K562 (cell line): Measurements from ENCODE around the gene CHCHD10. TPM values are rescaled to one million over a fixed set of nuclear protein-coding genes. Genes with fewer than 3 reads are reported as not detected.

Source experiments
- ASH1L ChIP-seq: fragments of 450-650 bp; IDR thresholded peaks from 2 replicates; pipeline ENCODE4 v1.6.1; 2018; ENCODE audit warnings: borderline replicate concordance, mild to moderate bottlenecking, low read depth; ENCODE audit not compliant: partially characterized antibody
- CCAR2 ChIP-seq: fragments of 200-400 bp; formaldehyde crosslinking; IDR thresholded peaks from 2 replicates; pipeline ENCODE4 v1.6.1; 2017; ENCODE audit warnings: mild to moderate bottlenecking, low read depth, low read length
- ETV5 ChIP-seq: sonication (generic); formaldehyde crosslinking; IDR thresholded peaks from 2 replicates; pipeline ENCODE4 v1.4.0; 2020; ENCODE audit warnings: low read depth, mild to moderate bottlenecking, missing genetic modification reagents
- GTF2A2 ChIP-seq: IDR thresholded peaks from 2 replicates; pipeline ENCODE4 v1.6.1; 2016; ENCODE audit warnings: mild to moderate bottlenecking, missing genetic modification characterization, missing compliant biosample characterization
- POLR2G ChIP-seq: fragments of 200-400 bp; formaldehyde crosslinking; IDR thresholded peaks from 2 replicates; pipeline ENCODE4 v1.6.1; 2017; ENCODE audit warnings: low read depth, mild to moderate bottlenecking, antibody characterized with exemption, low read length, moderate library complexity
- ZNF644 ChIP-seq: fragments of 200-800 bp; sonication (Bioruptor generic); IDR thresholded peaks from 2 replicates; pipeline ENCODE4 v1.6.1; 2016; ENCODE audit warnings: low read depth, missing genetic modification characterization, missing compliant biosample characterization
- ZNF699 ChIP-seq: fragments of 250-450 bp; sonication (Bioruptor Pico); IDR thresholded peaks from 2 replicates; pipeline ENCODE4 v1.8.0; 2021; ENCODE audit warnings: mild to moderate bottlenecking, moderate library complexity; ENCODE audit not compliant: insufficient replicate concordance
- polyA plus RNA-seq, 8 experiments: library from polyadenylated mRNA; depleted of rRNA in 4 of 8; stranded (reverse) in 5 of 8; unstranded in 3 of 8; fragments of >200 nt; fragmentation: Nextera tagmentation in 2 of 8; fragmentation: Illumina TruSeq in 1 of 8; extraction: Ambion mirVana in 2 of 8; extraction: Trizol in 1 of 8; gene quantifications; 2 replicates each; pipeline versions ENCODE4 v1.2.1 to v1.2.3, GENCODE V29; 2011 to 2014; ENCODE audit warnings: inconsistent platforms in 1 of 8, missing spikeins in 1 of 8
- total RNA-seq, 7 experiments: library from RNA; depleted of rRNA in 6 of 7; stranded (reverse); fragments of >200 nt in 6 of 7; fragmentation: Illumina TruSeq in 2 of 7; extraction: Trizol in 2 of 7; gene quantifications; 2 replicates each; pipeline versions ENCODE4 v1.2.1 to v1.2.3, GENCODE V29; 2011 to 2021; ENCODE audit warnings: low replicate concordance in 1 of 7
- TF ChIP-seq, protein P1 (sequence below): fragments of 450-650 bp; IDR thresholded peaks from 2 replicates; pipeline ENCODE4 v1.6.1; 2016; ENCODE audit warnings: mild to moderate bottlenecking, moderate library complexity
- TF ChIP-seq, protein P2 (sequence below): IDR thresholded peaks from 3 replicates; pipeline ENCODE4 v1.6.1; 2011; ENCODE audit warnings: borderline replicate concordance, mild to moderate bottlenecking, moderate library complexity; ENCODE audit not compliant: insufficient read length; ENCODE audit errors: extremely low read depth
- TF ChIP-seq, protein P3 (sequence below): fragments of 450-650 bp; IDR thresholded peaks from one replicate; pipeline ENCODE4 v1.6.1; 2018; ENCODE audit warnings: mild to moderate bottlenecking, moderate library complexity; ENCODE audit not compliant: partially characterized antibody

The CHCHD10 gene
- total and polyA plus RNA-seq, 9 of the 15 experiments (the other 6 are each of a cell fraction or from before 2014, with no cell fraction given), result 15.2 to 292 (median 102) TPM

DNA sequence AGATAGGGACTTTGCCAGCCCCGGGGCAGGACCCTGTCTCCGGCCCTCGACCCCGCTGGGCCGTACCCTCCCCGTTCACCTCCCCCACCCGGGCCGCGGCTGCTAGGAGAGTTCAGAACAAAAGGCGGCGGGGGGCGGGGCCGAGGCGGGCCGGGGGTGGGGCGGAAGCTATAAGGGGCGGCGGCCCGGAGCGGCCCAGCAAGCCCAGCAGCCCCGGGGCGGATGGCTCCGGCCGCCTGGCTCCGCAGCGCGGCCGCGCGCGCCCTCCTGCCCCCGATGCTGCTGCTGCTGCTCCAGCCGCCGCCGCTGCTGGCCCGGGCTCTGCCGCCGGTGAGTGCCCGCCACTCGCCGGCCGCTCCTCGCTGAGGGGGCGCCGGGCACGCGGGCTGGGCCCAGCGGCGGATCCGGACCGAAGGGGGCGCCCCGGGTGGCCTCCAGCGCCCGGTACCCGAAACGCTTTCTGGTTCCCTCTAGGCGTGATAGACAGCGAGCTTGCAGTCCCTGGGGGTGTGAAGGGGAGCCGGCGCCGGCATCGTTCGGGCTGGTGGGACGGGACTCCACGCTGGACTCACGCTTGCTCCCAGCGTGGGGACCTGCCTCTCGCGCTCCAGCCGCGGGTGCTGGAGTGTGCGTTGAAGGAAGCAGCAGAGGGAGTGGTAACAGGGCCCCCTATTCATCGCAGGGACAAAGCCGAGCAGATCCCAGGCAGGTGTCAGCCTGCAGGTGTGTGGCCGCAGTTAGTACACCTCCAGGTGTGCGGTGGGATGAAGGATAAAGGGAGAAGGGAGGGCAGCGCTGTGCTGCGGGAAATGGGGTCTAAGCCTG lies 5.1 kb upstream of the CHCHD10 start, which contains the start of gene MMP11 (continued):
- TF ChIP-seq POLR2G (peak; percentile 80), ZNF699 (CRISPR knock-in tag) (no peak), ETV5 (CRISPR knock-in tag) (no peak), GTF2A2 (tag) (no peak), ZNF644 (no peak), ASH1L (no peak), CCAR2 (no peak)
- TF ChIP-seq, protein P1, sequence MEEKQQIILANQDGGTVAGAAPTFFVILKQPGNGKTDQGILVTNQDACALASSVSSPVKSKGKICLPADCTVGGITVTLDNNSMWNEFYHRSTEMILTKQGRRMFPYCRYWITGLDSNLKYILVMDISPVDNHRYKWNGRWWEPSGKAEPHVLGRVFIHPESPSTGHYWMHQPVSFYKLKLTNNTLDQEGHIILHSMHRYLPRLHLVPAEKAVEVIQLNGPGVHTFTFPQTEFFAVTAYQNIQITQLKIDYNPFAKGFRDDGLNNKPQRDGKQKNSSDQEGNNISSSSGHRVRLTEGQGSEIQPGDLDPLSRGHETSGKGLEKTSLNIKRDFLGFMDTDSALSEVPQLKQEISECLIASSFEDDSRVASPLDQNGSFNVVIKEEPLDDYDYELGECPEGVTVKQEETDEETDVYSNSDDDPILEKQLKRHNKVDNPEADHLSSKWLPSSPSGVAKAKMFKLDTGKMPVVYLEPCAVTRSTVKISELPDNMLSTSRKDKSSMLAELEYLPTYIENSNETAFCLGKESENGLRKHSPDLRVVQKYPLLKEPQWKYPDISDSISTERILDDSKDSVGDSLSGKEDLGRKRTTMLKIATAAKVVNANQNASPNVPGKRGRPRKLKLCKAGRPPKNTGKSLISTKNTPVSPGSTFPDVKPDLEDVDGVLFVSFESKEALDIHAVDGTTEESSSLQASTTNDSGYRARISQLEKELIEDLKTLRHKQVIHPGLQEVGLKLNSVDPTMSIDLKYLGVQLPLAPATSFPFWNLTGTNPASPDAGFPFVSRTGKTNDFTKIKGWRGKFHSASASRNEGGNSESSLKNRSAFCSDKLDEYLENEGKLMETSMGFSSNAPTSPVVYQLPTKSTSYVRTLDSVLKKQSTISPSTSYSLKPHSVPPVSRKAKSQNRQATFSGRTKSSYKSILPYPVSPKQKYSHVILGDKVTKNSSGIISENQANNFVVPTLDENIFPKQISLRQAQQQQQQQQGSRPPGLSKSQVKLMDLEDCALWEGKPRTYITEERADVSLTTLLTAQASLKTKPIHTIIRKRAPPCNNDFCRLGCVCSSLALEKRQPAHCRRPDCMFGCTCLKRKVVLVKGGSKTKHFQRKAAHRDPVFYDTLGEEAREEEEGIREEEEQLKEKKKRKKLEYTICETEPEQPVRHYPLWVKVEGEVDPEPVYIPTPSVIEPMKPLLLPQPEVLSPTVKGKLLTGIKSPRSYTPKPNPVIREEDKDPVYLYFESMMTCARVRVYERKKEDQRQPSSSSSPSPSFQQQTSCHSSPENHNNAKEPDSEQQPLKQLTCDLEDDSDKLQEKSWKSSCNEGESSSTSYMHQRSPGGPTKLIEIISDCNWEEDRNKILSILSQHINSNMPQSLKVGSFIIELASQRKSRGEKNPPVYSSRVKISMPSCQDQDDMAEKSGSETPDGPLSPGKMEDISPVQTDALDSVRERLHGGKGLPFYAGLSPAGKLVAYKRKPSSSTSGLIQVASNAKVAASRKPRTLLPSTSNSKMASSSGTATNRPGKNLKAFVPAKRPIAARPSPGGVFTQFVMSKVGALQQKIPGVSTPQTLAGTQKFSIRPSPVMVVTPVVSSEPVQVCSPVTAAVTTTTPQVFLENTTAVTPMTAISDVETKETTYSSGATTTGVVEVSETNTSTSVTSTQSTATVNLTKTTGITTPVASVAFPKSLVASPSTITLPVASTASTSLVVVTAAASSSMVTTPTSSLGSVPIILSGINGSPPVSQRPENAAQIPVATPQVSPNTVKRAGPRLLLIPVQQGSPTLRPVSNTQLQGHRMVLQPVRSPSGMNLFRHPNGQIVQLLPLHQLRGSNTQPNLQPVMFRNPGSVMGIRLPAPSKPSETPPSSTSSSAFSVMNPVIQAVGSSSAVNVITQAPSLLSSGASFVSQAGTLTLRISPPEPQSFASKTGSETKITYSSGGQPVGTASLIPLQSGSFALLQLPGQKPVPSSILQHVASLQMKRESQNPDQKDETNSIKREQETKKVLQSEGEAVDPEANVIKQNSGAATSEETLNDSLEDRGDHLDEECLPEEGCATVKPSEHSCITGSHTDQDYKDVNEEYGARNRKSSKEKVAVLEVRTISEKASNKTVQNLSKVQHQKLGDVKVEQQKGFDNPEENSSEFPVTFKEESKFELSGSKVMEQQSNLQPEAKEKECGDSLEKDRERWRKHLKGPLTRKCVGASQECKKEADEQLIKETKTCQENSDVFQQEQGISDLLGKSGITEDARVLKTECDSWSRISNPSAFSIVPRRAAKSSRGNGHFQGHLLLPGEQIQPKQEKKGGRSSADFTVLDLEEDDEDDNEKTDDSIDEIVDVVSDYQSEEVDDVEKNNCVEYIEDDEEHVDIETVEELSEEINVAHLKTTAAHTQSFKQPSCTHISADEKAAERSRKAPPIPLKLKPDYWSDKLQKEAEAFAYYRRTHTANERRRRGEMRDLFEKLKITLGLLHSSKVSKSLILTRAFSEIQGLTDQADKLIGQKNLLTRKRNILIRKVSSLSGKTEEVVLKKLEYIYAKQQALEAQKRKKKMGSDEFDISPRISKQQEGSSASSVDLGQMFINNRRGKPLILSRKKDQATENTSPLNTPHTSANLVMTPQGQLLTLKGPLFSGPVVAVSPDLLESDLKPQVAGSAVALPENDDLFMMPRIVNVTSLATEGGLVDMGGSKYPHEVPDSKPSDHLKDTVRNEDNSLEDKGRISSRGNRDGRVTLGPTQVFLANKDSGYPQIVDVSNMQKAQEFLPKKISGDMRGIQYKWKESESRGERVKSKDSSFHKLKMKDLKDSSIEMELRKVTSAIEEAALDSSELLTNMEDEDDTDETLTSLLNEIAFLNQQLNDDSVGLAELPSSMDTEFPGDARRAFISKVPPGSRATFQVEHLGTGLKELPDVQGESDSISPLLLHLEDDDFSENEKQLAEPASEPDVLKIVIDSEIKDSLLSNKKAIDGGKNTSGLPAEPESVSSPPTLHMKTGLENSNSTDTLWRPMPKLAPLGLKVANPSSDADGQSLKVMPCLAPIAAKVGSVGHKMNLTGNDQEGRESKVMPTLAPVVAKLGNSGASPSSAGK, result peak; percentile 30; the same call in 1 of the 2 replicates
- TF ChIP-seq, protein P2, sequence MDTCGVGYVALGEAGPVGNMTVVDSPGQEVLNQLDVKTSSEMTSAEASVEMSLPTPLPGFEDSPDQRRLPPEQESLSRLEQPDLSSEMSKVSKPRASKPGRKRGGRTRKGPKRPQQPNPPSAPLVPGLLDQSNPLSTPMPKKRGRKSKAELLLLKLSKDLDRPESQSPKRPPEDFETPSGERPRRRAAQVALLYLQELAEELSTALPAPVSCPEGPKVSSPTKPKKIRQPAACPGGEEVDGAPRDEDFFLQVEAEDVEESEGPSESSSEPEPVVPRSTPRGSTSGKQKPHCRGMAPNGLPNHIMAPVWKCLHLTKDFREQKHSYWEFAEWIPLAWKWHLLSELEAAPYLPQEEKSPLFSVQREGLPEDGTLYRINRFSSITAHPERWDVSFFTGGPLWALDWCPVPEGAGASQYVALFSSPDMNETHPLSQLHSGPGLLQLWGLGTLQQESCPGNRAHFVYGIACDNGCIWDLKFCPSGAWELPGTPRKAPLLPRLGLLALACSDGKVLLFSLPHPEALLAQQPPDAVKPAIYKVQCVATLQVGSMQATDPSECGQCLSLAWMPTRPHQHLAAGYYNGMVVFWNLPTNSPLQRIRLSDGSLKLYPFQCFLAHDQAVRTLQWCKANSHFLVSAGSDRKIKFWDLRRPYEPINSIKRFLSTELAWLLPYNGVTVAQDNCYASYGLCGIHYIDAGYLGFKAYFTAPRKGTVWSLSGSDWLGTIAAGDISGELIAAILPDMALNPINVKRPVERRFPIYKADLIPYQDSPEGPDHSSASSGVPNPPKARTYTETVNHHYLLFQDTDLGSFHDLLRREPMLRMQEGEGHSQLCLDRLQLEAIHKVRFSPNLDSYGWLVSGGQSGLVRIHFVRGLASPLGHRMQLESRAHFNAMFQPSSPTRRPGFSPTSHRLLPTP, result no peak
- TF ChIP-seq, protein P3, sequence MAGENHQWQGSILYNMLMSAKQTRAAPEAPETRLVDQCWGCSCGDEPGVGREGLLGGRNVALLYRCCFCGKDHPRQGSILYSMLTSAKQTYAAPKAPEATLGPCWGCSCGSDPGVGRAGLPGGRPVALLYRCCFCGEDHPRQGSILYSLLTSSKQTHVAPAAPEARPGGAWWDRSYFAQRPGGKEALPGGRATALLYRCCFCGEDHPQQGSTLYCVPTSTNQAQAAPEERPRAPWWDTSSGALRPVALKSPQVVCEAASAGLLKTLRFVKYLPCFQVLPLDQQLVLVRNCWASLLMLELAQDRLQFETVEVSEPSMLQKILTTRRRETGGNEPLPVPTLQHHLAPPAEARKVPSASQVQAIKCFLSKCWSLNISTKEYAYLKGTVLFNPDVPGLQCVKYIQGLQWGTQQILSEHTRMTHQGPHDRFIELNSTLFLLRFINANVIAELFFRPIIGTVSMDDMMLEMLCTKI, result no peak
